ENCODE results near the gene TXK. TPM values are rescaled to one million over a fixed set of nuclear protein-coding genes. Genes with fewer than 3 reads are reported as not detected.

The TXK gene
- total and polyA plus RNA-seq, 10 of the 15 experiments (the other 5 are each of a cell fraction or from before 2014, with no cell fraction given): 0.44 to 2.9 (median 1.4) TPM

DNA sequence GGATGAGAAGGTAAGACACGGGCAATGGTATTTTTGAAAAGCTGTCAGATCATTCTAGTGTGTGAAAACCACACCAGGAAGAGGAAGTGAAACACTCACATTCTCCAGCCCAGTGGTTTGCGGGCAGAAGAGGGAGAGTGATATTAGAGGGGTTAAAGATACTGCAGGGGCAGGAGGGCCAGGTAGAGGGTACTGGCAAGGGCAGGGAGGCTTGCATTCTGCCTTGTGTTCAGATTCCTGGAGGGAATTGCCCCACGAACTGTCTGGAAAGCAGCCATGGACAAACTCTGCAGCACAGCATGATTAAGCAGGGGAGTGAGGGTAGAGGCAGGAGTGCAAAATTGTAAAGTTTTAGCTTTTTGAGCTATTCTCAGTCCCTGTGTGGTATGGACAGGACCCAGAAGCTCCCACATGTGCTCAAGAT lies 86.6 kb downstream of the TXK start (continued):
- TF ChIP-seq, protein P1, sequence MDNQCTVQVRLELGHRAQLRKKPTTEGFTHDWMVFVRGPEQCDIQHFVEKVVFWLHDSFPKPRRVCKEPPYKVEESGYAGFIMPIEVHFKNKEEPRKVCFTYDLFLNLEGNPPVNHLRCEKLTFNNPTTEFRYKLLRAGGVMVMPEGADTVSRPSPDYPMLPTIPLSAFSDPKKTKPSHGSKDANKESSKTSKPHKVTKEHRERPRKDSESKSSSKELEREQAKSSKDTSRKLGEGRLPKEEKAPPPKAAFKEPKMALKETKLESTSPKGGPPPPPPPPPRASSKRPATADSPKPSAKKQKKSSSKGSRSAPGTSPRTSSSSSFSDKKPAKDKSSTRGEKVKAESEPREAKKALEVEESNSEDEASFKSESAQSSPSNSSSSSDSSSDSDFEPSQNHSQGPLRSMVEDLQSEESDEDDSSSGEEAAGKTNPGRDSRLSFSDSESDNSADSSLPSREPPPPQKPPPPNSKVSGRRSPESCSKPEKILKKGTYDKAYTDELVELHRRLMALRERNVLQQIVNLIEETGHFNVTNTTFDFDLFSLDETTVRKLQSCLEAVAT (IDR thresholded peaks at IDR 0.05): peak; percentile 97
- no peak for TF ChIP-seq ESRRA (IDR thresholded peaks at IDR 0.05; ENCODE audit: low read length)
- TF ChIP-seq SPI1 (IDR thresholded peaks at IDR 0.05; ENCODE audit: borderline replicate concordance, insufficient read depth, low read depth, low read length): peak; percentile 99
- TF ChIP-seq IRF4 (IDR thresholded peaks at IDR 0.05; ENCODE audit: low read depth, low read length): peak; percentile 98
- peak; percentile 85 for TF ChIP-seq MEF2B (IDR thresholded peaks at IDR 0.05; ENCODE audit: partially characterized antibody, poor library complexity, severe bottlenecking)
- TF ChIP-seq SMAD1 (IDR thresholded peaks at IDR 0.05; ENCODE audit: low read depth, partially characterized antibody): no peak
- TF ChIP-seq IKZF2 (IDR thresholded peaks at IDR 0.05): peak; percentile 96 to 98
- TF ChIP-seq, protein P2, sequence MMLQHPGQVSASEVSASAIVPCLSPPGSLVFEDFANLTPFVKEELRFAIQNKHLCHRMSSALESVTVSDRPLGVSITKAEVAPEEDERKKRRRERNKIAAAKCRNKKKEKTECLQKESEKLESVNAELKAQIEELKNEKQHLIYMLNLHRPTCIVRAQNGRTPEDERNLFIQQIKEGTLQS (IDR thresholded peaks at IDR 0.05; ENCODE audit: borderline replicate concordance, extremely low read depth, low read depth, low read length): no peak
- TF ChIP-seq RAD51 (IDR thresholded peaks at IDR 0.05): no peak
- TF ChIP-seq MTA2 (IDR thresholded peaks at IDR 0.05; ENCODE audit: low read depth): peak; percentile 96
- TF ChIP-seq KDM1A (IDR thresholded peaks at IDR 0.05; ENCODE audit: borderline replicate concordance): no peak
- TF ChIP-seq, protein P3, sequence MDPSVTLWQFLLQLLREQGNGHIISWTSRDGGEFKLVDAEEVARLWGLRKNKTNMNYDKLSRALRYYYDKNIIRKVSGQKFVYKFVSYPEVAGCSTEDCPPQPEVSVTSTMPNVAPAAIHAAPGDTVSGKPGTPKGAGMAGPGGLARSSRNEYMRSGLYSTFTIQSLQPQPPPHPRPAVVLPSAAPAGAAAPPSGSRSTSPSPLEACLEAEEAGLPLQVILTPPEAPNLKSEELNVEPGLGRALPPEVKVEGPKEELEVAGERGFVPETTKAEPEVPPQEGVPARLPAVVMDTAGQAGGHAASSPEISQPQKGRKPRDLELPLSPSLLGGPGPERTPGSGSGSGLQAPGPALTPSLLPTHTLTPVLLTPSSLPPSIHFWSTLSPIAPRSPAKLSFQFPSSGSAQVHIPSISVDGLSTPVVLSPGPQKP (IDR thresholded peaks at IDR 0.05; ENCODE audit: low read depth, low read length): no peak
- TF ChIP-seq ZSCAN29 (IDR thresholded peaks at IDR 0.05): no peak
- TF ChIP-seq ZNF217 (IDR thresholded peaks at IDR 0.05): peak; percentile 84
- 0 out of 2 replicates have a peak, but pooled peaks have one; percentile 29 for TF ChIP-seq GABPA (IDR thresholded peaks at IDR 0.05; ENCODE audit: low read depth)
- TF ChIP-seq, protein P4, sequence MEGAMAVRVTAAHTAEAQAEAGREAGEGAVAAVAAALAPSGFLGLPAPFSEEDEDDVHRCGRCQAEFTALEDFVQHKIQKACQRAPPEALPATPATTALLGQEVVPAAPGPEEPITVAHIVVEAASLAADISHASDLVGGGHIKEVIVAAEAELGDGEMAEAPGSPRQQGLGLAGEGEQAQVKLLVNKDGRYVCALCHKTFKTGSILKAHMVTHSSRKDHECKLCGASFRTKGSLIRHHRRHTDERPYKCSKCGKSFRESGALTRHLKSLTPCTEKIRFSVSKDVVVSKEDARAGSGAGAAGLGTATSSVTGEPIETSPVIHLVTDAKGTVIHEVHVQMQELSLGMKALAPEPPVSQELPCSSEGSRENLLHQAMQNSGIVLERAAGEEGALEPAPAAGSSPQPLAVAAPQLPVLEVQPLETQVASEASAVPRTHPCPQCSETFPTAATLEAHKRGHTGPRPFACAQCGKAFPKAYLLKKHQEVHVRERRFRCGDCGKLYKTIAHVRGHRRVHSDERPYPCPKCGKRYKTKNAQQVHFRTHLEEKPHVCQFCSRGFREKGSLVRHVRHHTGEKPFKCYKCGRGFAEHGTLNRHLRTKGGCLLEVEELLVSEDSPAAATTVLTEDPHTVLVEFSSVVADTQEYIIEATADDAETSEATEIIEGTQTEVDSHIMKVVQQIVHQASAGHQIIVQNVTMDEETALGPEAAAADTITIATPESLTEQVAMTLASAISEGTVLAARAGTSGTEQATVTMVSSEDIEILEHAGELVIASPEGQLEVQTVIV (IDR thresholded peaks at IDR 0.05; ENCODE audit: borderline replicate concordance, partially characterized antibody): no peak
- TF ChIP-seq MEF2A (IDR thresholded peaks at IDR 0.05; ENCODE audit: insufficient read depth, low read depth, low read length): peak; percentile 85
- peak; percentile 53; the same call in 1 of the 2 replicates for TF ChIP-seq CHD2 (IDR thresholded peaks at IDR 0.05; ENCODE audit: borderline replicate concordance, low read depth, low read length)
- TF ChIP-seq, protein P5, sequence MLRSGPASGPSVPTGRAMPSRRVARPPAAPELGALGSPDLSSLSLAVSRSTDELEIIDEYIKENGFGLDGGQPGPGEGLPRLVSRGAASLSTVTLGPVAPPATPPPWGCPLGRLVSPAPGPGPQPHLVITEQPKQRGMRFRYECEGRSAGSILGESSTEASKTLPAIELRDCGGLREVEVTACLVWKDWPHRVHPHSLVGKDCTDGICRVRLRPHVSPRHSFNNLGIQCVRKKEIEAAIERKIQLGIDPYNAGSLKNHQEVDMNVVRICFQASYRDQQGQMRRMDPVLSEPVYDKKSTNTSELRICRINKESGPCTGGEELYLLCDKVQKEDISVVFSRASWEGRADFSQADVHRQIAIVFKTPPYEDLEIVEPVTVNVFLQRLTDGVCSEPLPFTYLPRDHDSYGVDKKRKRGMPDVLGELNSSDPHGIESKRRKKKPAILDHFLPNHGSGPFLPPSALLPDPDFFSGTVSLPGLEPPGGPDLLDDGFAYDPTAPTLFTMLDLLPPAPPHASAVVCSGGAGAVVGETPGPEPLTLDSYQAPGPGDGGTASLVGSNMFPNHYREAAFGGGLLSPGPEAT (IDR thresholded peaks at IDR 0.05; ENCODE audit: low read depth): peak; percentile 89
- no peak for TF ChIP-seq CHD1 (IDR thresholded peaks at IDR 0.05; ENCODE audit: low read depth, low read length)
- no peak for TF ChIP-seq CEBPB (IDR thresholded peaks at IDR 0.05; ENCODE audit: borderline replicate concordance in 1 of 2, low read depth in 2 of 2, low read length in 2 of 2)
- TF ChIP-seq NFYA (IDR thresholded peaks at IDR 0.05; ENCODE audit: borderline replicate concordance, low read depth, low read length): no peak
- TF ChIP-seq SMC3 (IDR thresholded peaks at IDR 0.05; ENCODE audit: borderline replicate concordance, low read length): no peak

Measured in GM12878 (cell line).